Common myeloid progenitor, CD34-positive (primary cell): ENCODE results near the gene CIT.

ENCODE experiments used
- CTCF ChIA-PET: fragments of 350-600 bp; sonication (Branson Sonifier 250); formaldehyde crosslinking; loops from one replicate; lab custom pipeline; 2021; ENCODE audit warnings: antibody characterized with exemption; lab: Charles Lee
- POLR2A ChIA-PET: fragments of 350-600 bp; sonication (Branson Sonifier 250); formaldehyde crosslinking; loops from one replicate; lab custom pipeline; 2021; ENCODE audit warnings: antibody characterized with exemption; lab: Charles Lee
- DNase-seq, 3 donors: peaks; one replicate each; pipeline versions ENCODE4 v3.0.0 to v3.0.0-alpha.2; 2013
- H3K27ac ChIP-seq, 2 experiments: 1 replicate in 1 of 2; 2 replicates in 1 of 2; pipeline ENCODE4 v1.7.0; 2013; ENCODE audit warnings: inconsistent platforms in 2 of 2, low read length in 2 of 2, mild to moderate bottlenecking in 2 of 2, low read depth in 1 of 2, moderate library complexity in 1 of 2; ENCODE audit not compliant: severe bottlenecking in 2 of 2, insufficient read depth in 1 of 2, poor library complexity in 1 of 2
- H3K27me3 ChIP-seq, 5 experiments: replicated peaks in 2 of 5; 1 replicate in 3 of 5; 2 replicates in 2 of 5; pipeline versions ENCODE4 v1.6.1 to v1.7.0; 2013; ENCODE audit warnings: low read length in 4 of 5, mild to moderate bottlenecking in 2 of 5, moderate library complexity in 2 of 5, inconsistent platforms in 1 of 5; ENCODE audit not compliant: insufficient read depth in 5 of 5, control insufficient read depth in 4 of 5
- H3K36me3 ChIP-seq, 4 experiments: 1 replicate in 2 of 4; 2 replicates in 2 of 4; pipeline versions ENCODE4 v1.6.1 to v1.7.0; 2013; ENCODE audit warnings: low read length in 3 of 4, control low read depth in 1 of 4, mild to moderate bottlenecking in 1 of 4; ENCODE audit not compliant: control insufficient read depth in 4 of 4, insufficient read depth in 4 of 4
- H3K4me1 ChIP-seq, 4 experiments: 1 replicate in 3 of 4; 2 replicates in 1 of 4; pipeline versions ENCODE4 v1.6.1 to v1.7.1; 2013; ENCODE audit warnings: low read length in 3 of 4, mild to moderate bottlenecking in 3 of 4, control low read depth in 1 of 4, inconsistent platforms in 1 of 4, moderate library complexity in 1 of 4; ENCODE audit not compliant: control insufficient read depth in 4 of 4, insufficient read depth in 4 of 4; ENCODE audit errors: control extremely low read depth in 1 of 4
- H3K4me3 ChIP-seq, 7 experiments: 1 replicate in 4 of 7; 2 replicates in 3 of 7; pipeline versions ENCODE4 v1.5.1 to v1.7.0; 2013; ENCODE audit warnings: mild to moderate bottlenecking in 7 of 7, low read length in 6 of 7, moderate library complexity in 6 of 7, inconsistent platforms in 2 of 7, low read depth in 2 of 7, control low read depth in 1 of 7; ENCODE audit not compliant: insufficient read depth in 4 of 7, control insufficient read depth in 1 of 7; ENCODE audit errors: extremely low read depth in 1 of 7
- H3K9me3 ChIP-seq, 5 experiments: 1 replicate in 4 of 5; 2 replicates in 1 of 5; pipeline versions ENCODE4 v1.6.1 to v1.7.1; 2013; ENCODE audit warnings: low read length in 4 of 5, mild to moderate bottlenecking in 2 of 5, inconsistent platforms in 1 of 5, low read depth in 1 of 5, moderate library complexity in 1 of 5; ENCODE audit not compliant: control insufficient read depth in 4 of 5, insufficient read depth in 2 of 5; ENCODE audit errors: control extremely low read depth in 1 of 5
- WGBS: methylation state at CpG from one replicate; pipeline ENCODE4 v1.1.5; 2013; ENCODE audit not compliant: insufficient coverage; 5-methylcytosine and 5-hydroxymethylcytosine counted together

CIT gene

GRCh38 chr12:119840168-119840567 lies 37.0 kb downstream of the CIT start:
- no peaks in the 10 kb centered on the region for H3K27me3 ChIP-seq
- H3K4me1 ChIP-seq, result no peaks in the 10 kb centered on the region
- POLR2A ChIA-PET, result no interaction called here
- peaks cover 12 to 47% (median 32%) of the 10 kb centered on the region in 4 experiments for H3K36me3 ChIP-seq
- CTCF ChIA-PET, result no interaction called here
- H3K9me3 ChIP-seq, result peaks cover 0 to 14% (median 0%) of the 10 kb centered on the region in 5 experiments
- 100% methylated on average over 4 of the region's 4 CpGs for WGBS
- DNase-seq, result no peak
- no peak overlapping the region for H3K27ac ChIP-seq
- no peak overlapping the region for H3K4me3 ChIP-seq

GRCh38 chr12:119838826-119839600 lies 38.1 kb downstream of the CIT start:
- H3K27me3 ChIP-seq, result no peaks in the 10 kb centered on the region
- DNase-seq, result no peak
- no peaks in the 10 kb centered on the region for H3K4me1 ChIP-seq
- H3K4me3 ChIP-seq, result no peak overlapping the region
- H3K36me3 ChIP-seq, result peaks cover 14 to 43% (median 30%) of the 10 kb centered on the region in 4 experiments
- WGBS, result 97% methylated on average over 10 of the region's 14 CpGs
- H3K9me3 ChIP-seq, result peaks cover 0 to 14% (median 0%) of the 10 kb centered on the region in 5 experiments
- POLR2A ChIA-PET, result no interaction called here
- CTCF ChIA-PET, result no interaction called here
- H3K27ac ChIP-seq, result no peak overlapping the region

GRCh38 chr12:119836781-119837180 lies 40.3 kb downstream of the CIT start:
- 100% methylated on average over 1 of the region's 1 CpG for WGBS
- Histone ChIP-seq H3K36me3 (peaks cover 9 to 48% (median 24%) of the 10 kb centered on the region in 4 experiments), H3K9me3 (peaks cover 0 to 6% (median 0%) of the 10 kb centered on the region in 5 experiments), H3K27me3 (no peaks in the 10 kb centered on the region), H3K4me1 (no peaks in the 10 kb centered on the region), H3K4me3 (no peak overlapping the region), H3K27ac (no peak overlapping the region)
- DNase-seq, result no peak
- ChIA-PET POLR2A (no interaction called here), CTCF (no interaction called here)

- no peak for DNase-seq
- no CpG with 5 or more reads among the region's 2 CpGs for WGBS
- H3K4me3 ChIP-seq, result no peak overlapping the region
- H3K36me3 ChIP-seq, result peaks cover 6 to 52% (median 20%) of the 10 kb centered on the region in 4 experiments
- ChIA-PET CTCF (no interaction called here), POLR2A (no interaction called here)
- no peak overlapping the region for H3K27ac ChIP-seq
- H3K4me1 ChIP-seq, result no peaks in the 10 kb centered on the region
- H3K9me3 ChIP-seq, result no peaks in the 10 kb centered on the region
- no peaks in the 10 kb centered on the region for H3K27me3 ChIP-seq
Measured at GRCh38 chr12:119835068-119835467, 42.1 kb downstream of the CIT start.

GRCh38 chr12:119829439-119829838 lies 47.7 kb downstream of the CIT start:
- Histone ChIP-seq H3K36me3 (peaks cover 3 to 57% (median 22%) of the 10 kb centered on the region in 4 experiments), H3K27ac (no peak overlapping the region), H3K9me3 (no peaks in the 10 kb centered on the region), H3K27me3 (no peaks in the 10 kb centered on the region), H3K4me3 (no peak overlapping the region), H3K4me1 (no peaks in the 10 kb centered on the region)
- ChIA-PET CTCF (no interaction called here), POLR2A (no interaction called here)
- WGBS, result no CpG with 5 or more reads among the region's 1 CpG
- DNase-seq, result no peak

GRCh38 chr12:119828300-119828699 lies 48.8 kb downstream of the CIT start:
- no peak overlapping the region for H3K4me3 ChIP-seq
- ChIA-PET CTCF (no interaction called here), POLR2A (no interaction called here)
- no peak for DNase-seq
- no peaks in the 10 kb centered on the region for H3K27me3 ChIP-seq
- WGBS, result 100% methylated on average over 4 of the region's 5 CpGs
- no peaks in the 10 kb centered on the region for H3K4me1 ChIP-seq
- peaks cover 2 to 49% (median 19%) of the 10 kb centered on the region in 4 experiments for H3K36me3 ChIP-seq
- no peaks in the 10 kb centered on the region for H3K9me3 ChIP-seq
- no peak overlapping the region for H3K27ac ChIP-seq

- peaks cover 4 to 47% (median 20%) of the 10 kb centered on the region in 4 experiments for H3K36me3 ChIP-seq
- ChIA-PET POLR2A (no interaction called here), CTCF (no interaction called here)
- H3K4me1 ChIP-seq, result no peaks in the 10 kb centered on the region
- H3K27me3 ChIP-seq, result no peaks in the 10 kb centered on the region
- H3K9me3 ChIP-seq, result no peaks in the 10 kb centered on the region
- H3K4me3 ChIP-seq, result no peak overlapping the region
- 100% methylated on average over 1 of the region's 1 CpG for WGBS
- no peak for DNase-seq
- H3K27ac ChIP-seq, result no peak overlapping the region
Measured at GRCh38 chr12:119827760-119828159, 49.4 kb downstream of the CIT start.
